Naive thymus-derived CD4-positive, alpha-beta T cell (primary cell): Measurements from ENCODE around the gene LPAR5. TPM values are rescaled to one million over a fixed set of nuclear protein-coding genes. Genes with fewer than 3 reads are reported as not detected.

Experiments
- ATAC-seq: fragments of 150-1000 bp; cut with Tn5 transposase; 2 replicates; pipeline ENCODE4 v1.10.0; 2021; ENCODE audit warnings: mild to moderate bottlenecking, moderate library complexity
- CTCF ChIA-PET: fragments of 350-600 bp; sonication (Branson Sonifier 250); formaldehyde crosslinking; loops from one replicate; lab custom pipeline; 2021; ENCODE audit warnings: antibody characterized with exemption; lab: Charles Lee
- POLR2A ChIA-PET: fragments of 350-600 bp; sonication (Branson Sonifier 250); formaldehyde crosslinking; loops from one replicate; lab custom pipeline; 2021; ENCODE audit warnings: antibody characterized with exemption, inconsistent platforms; lab: Charles Lee
- DNase-seq, 9 donors: peaks; one replicate each; pipeline versions ENCODE4 v3.0.0 to v3.0.0-alpha.2; 2020 to 2022; ENCODE audit warnings: mixed read lengths in 1 of 9
- H3K27ac ChIP-seq: one replicate; pipeline ENCODE4 v1.7.0; 2013; ENCODE audit warnings: mild to moderate bottlenecking, low read depth, low read length, moderate library complexity
- H3K27me3 ChIP-seq, 2 donors: one replicate each; pipeline ENCODE4 v1.7.0; 2013; ENCODE audit warnings: low read length in 2 of 2, mild to moderate bottlenecking in 2 of 2, moderate library complexity in 2 of 2; ENCODE audit not compliant: control insufficient read depth in 2 of 2, insufficient read depth in 2 of 2
- H3K36me3 ChIP-seq, 3 experiments: 1 replicate in 2 of 3; 2 replicates in 1 of 3; pipeline ENCODE4 v1.7.0; 2013; ENCODE audit warnings: low read length in 3 of 3, mild to moderate bottlenecking in 3 of 3, moderate library complexity in 1 of 3; ENCODE audit not compliant: insufficient read depth in 3 of 3, control insufficient read depth in 2 of 3
- H3K4me1 ChIP-seq, 2 donors: one replicate each; pipeline ENCODE4 v1.7.0; 2013; ENCODE audit warnings: low read length in 2 of 2, mild to moderate bottlenecking in 2 of 2, moderate library complexity in 1 of 2; ENCODE audit not compliant: control insufficient read depth in 2 of 2, insufficient read depth in 2 of 2
- H3K4me3 ChIP-seq: 2 replicates; pipeline ENCODE4 v1.7.0; 2013; ENCODE audit warnings: mild to moderate bottlenecking, low read length
- H3K9me3 ChIP-seq, 3 experiments: 1 replicate in 2 of 3; 2 replicates in 1 of 3; pipeline ENCODE4 v1.7.0; 2013; ENCODE audit warnings: low read length in 3 of 3; ENCODE audit not compliant: control insufficient read depth in 2 of 3
- H3K27ac Mint-ChIP-seq, 9 donors: one replicate each; pipeline ENCODE4 v1.8.0; 2020 to 2022; ENCODE audit warnings: mixed read lengths in 9 of 9, mild to moderate bottlenecking in 8 of 9, moderate library complexity in 5 of 9, inconsistent platforms in 2 of 9
- H3K27me3 Mint-ChIP-seq, 5 donors: one replicate each; pipeline ENCODE4 v1.8.0; 2021 to 2022; ENCODE audit warnings: mixed read lengths in 5 of 5, mild to moderate bottlenecking in 1 of 5
- H3K36me3 Mint-ChIP-seq, 5 donors: one replicate each; pipeline ENCODE4 v1.8.0; 2020 to 2022; ENCODE audit warnings: mixed read lengths in 5 of 5, mild to moderate bottlenecking in 3 of 5, inconsistent platforms in 1 of 5
- H3K4me1 Mint-ChIP-seq, 7 donors: one replicate each; pipeline ENCODE4 v1.8.0; 2020 to 2022; ENCODE audit warnings: mixed read lengths in 7 of 7, mild to moderate bottlenecking in 3 of 7, inconsistent platforms in 1 of 7
- H3K4me3 Mint-ChIP-seq, 10 donors: one replicate each; pipeline ENCODE4 v1.8.0; 2020 to 2022; ENCODE audit warnings: mild to moderate bottlenecking in 10 of 10, mixed read lengths in 10 of 10, moderate library complexity in 6 of 10, inconsistent platforms in 2 of 10
- H3K9me3 Mint-ChIP-seq, 11 donors: one replicate each; pipeline ENCODE4 v1.8.0; 2020 to 2022; ENCODE audit warnings: mixed read lengths in 11 of 11, mild to moderate bottlenecking in 4 of 11, inconsistent platforms in 1 of 11, moderate library complexity in 1 of 11
- intact Hi-C, 2 donors: fragments of 100-400 bp; cut with micrococcal nuclease; formaldehyde crosslinking; loops; one replicate each; pipeline ENCODE4 v1.15.1; 2023
- polyA plus RNA-seq, 2 donors: library from polyadenylated mRNA; unstranded; fragments of 300-500 nt; fragmentation: Illumina TruSeq; gene quantifications; one replicate each; pipeline ENCODE4 v1.2.3, GENCODE V29; 2021
- total RNA-seq, 6 experiments: library from RNA in 5 of 6; stranded (reverse) in 5 of 6; gene quantifications; 1 replicate in 5 of 6; 2 replicates in 1 of 6; pipeline ENCODE4 v1.2.3 and lab custom pipeline; 2021 to 2026

The LPAR5 gene
- total and polyA plus RNA-seq, 7 experiments from 2014 or later: 3.3 to 8.3 (median 6.6) TPM

DNA sequence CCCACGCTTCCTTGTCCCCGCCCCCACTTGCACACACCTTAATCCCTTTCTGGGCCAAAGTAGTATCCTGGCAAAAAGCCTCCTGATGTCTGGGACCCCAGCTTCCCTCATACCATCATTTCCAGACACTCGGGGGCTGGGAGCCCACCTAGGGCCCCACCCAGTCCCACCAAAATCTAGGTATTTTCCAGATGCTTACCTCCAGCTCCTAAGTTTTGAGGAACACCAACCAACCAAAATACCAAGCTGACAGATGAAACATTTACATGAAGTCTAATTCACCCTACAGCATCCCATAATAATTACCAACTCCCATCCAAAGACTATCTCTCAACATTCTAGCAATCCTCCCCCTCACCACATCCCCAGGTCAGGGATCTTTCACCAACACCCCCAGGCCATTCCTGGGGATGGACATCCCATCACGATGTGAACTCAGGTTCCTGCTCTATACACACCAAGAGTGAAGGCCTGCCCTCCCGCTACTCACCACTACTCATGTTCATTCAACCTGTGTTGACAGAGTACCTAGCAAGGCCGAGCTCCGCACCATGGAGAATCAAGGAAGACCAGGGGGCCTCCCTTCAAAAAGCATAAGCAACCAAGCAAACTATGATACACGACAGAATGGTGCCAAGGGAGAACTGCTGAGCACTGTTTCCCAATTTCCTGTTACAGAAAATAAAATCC is 27.0 kb downstream of the LPAR5 start:
- Mint-ChIP-seq H3K36me3 (peaks cover 0 to 17% (median 0%) of the 10 kb centered on the region in 5 donors), H3K4me3 (no peak overlapping the region), H3K4me1 (peaks cover 40 to 54% (median 50%) of the 10 kb centered on the region in 7 donors), H3K27ac (no peak overlapping the region), H3K9me3 (no peaks in the 10 kb centered on the region), H3K27me3 (no peaks in the 10 kb centered on the region)
- POLR2A ChIA-PET: interaction anchor here (0.6 to 1.6 kb wide), 12 partner anchors 8 to 335 kb away, joined by 3 to 7 read pairs (median 3); partner anchors contain the start of genes CD4, CDCA3, NOP2 and RNU7-1
- intact Hi-C loops: loop anchor here (1.0 to 10.0 kb wide), 2 partner anchors 81 to 346 kb away; partner anchors contain the start of genes PTPN6 (in 1 of the 2) and ZNF384 (in 1 of the 2)
- H3K27me3 ChIP-seq: no peaks in the 10 kb centered on the region
- peak in 3 of 9 donors; percentile 35 to 53 (median 43) for DNase-seq
- CTCF ChIA-PET: interaction anchor here (0.8 to 1.9 kb wide), 4 partner anchors 8 to 144 kb away, joined by 3 to 4 read pairs (median 4); partner anchors contain the start of genes MLF2 and ZNF384
- peaks cover 0 to 6% (median 0%) of the 10 kb centered on the region in 3 experiments for H3K36me3 ChIP-seq
- H3K4me1 ChIP-seq: peaks cover 45 to 47% of the 10 kb centered on the region in 2 donors
- no peak for ATAC-seq
- peak overlapping the region; percentile 96 for H3K27ac ChIP-seq
- H3K4me3 ChIP-seq: no peak overlapping the region
- H3K9me3 ChIP-seq: no peaks in the 10 kb centered on the region

GRCh38 chr12:6607751-6608591 is 27.8 kb downstream of the LPAR5 start:
- Histone ChIP-seq H3K36me3 (peaks cover 0 to 6% (median 0%) of the 10 kb centered on the region in 3 experiments), H3K27me3 (no peaks in the 10 kb centered on the region), H3K9me3 (no peaks in the 10 kb centered on the region), H3K27ac (peak overlapping the region; percentile 96), H3K4me1 (peaks cover 46 to 47% of the 10 kb centered on the region in 2 donors), H3K4me3 (no peak overlapping the region)
- Mint-ChIP-seq H3K4me3 (no peak overlapping the region), H3K27ac (no peak overlapping the region), H3K9me3 (no peaks in the 10 kb centered on the region), H3K4me1 (peaks cover 48 to 55% (median 51%) of the 10 kb centered on the region in 7 donors), H3K36me3 (peaks cover 0 to 24% (median 0%) of the 10 kb centered on the region in 5 donors), H3K27me3 (no peaks in the 10 kb centered on the region)
- intact Hi-C loops: loop anchor here (1.0 to 10.0 kb wide), 15 partner anchors 13 to 347 kb away; partner anchors contain the start of genes COPS7A (in 2 of the 2), GAPDH (in 2 of the 2), ING4 (in 2 of the 2) and MLF2 (in 2 of the 2)
- CTCF ChIA-PET: interaction anchor here (0.6 to 1.9 kb wide), 5 partner anchors 8 to 145 kb away, joined by 3 to 5 read pairs (median 4); partner anchors contain the start of genes MLF2 and ZNF384
- DNase-seq (peak in 8 of 9 donors; percentile 56 to 81 (median 71)), ATAC-seq (peak; percentile 49)
- POLR2A ChIA-PET: interaction anchor here (0.6 to 1.6 kb wide), 12 partner anchors 9 to 335 kb away, joined by 3 to 7 read pairs (median 3); partner anchors contain the start of genes CD4, CDCA3, NOP2 and RNU7-1

DNA sequence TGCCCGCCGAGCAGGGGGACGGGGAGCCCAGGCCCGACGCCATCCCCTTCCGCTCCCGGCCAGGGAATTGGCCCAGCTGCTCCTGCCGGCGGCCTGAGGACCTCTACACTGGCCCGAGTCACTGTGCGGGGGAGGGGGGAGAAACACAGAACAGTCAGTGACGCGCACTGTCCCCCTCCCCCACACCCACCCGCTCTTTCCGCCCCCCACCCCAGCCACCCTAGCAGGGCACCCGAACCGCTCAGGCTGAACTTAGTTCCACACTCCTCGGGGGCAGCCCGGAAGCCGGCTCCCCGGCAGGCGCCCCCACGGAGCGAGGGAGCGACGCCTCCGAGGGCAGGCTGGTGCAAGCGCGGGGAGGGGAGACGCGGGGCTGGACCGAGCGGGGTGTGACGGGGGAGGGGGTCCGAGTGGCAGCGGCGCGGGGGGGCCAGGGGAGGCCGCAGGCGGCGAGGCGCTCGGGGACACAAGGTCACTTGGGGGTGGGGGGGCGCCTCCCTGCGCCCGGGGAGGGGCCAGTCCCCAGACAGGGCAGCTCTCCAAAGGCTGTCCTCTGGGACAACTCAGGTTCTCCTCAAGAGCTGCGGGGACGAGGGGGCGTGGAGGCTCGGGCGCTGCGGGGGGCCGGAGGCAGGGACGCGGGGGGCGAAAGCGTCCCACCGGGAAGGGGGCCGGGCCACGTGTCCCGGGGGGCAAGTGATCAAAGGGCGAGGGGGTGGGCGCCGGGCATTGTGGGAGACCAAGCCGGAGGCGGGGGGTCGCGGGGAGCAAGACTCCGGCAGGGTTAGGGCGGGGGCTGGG is 29.2 kb downstream of the LPAR5 start:
- peak overlapping the region; percentile 87 to 97 (median 90) for H3K27ac Mint-ChIP-seq

GRCh38 chr12:6605421-6606330 is 30.1 kb downstream of the LPAR5 start:
- peak; percentile 22 for ATAC-seq
- Histone ChIP-seq H3K9me3 (no peaks in the 10 kb centered on the region), H3K4me3 (peak overlapping the region; percentile 66), H3K27ac (peak overlapping the region; percentile 96), H3K4me1 (peaks cover 39 to 41% of the 10 kb centered on the region in 2 donors), H3K36me3 (peaks cover 10 to 24% (median 12%) of the 10 kb centered on the region in 3 experiments), H3K27me3 (no peaks in the 10 kb centered on the region)
- peaks cover 0 to 2% (median 0%) of the 10 kb centered on the region in 11 donors for H3K9me3 Mint-ChIP-seq
- H3K36me3 Mint-ChIP-seq: peaks cover 8 to 37% (median 18%) of the 10 kb centered on the region in 5 donors
- no peaks in the 10 kb centered on the region for H3K27me3 Mint-ChIP-seq
- CTCF ChIA-PET: interaction anchor here (0.7 to 1.0 kb wide), 7 partner anchors 41 to 118 kb away, joined by 3 to 4 read pairs (median 3); partner anchors contain the start of gene COPS7A
- peak overlapping the region; percentile 87 to 97 (median 90) for H3K27ac Mint-ChIP-seq
- POLR2A ChIA-PET: interaction anchor here (0.6 to 5.6 kb wide), 16 partner anchors 9 to 147 kb away, joined by 3 to 33 read pairs (median 4); partner anchors contain the start of genes COPS7A, GAPDH, LPAR5 and MLF2
- intact Hi-C loops: loop anchor here (1.0 to 10.0 kb wide), 9 partner anchors 8 to 349 kb away; partner anchors contain the start of genes GAPDH (in 1 of the 2), MRPL51 (in 1 of the 2), PTPN6 (in 1 of the 2) and SPSB2 (in 1 of the 2)
- peaks cover 42 to 52% (median 50%) of the 10 kb centered on the region in 7 donors for H3K4me1 Mint-ChIP-seq
- peak overlapping the region in 2 of 10 donors; percentile 93 to 95 for H3K4me3 Mint-ChIP-seq
- peak in 7 of 9 donors; percentile 25 to 68 (median 57) for DNase-seq

More for the DNA sequence above, 29.2 kb downstream of the LPAR5 start:
- Histone ChIP-seq H3K9me3 (no peaks in the 10 kb centered on the region), H3K4me1 (peaks cover 39 to 46% of the 10 kb centered on the region in 2 donors), H3K36me3 (peaks cover 2 to 15% (median 4%) of the 10 kb centered on the region in 3 experiments), H3K27ac (peak overlapping the region; percentile 96), H3K4me3 (peak overlapping the region; percentile 66), H3K27me3 (no peaks in the 10 kb centered on the region)
- ChIA-PET POLR2A (interaction anchor here (0.6 to 5.6 kb wide), 8 partner anchors 22 to 146 kb away, joined by 3 to 33 read pairs (median 4); partner anchors contain the start of genes COPS7A, GAPDH, LPAR5 and MLF2), CTCF (interaction anchor here (0.7 to 0.9 kb wide), 3 partner anchors 11 to 83 kb away, joined by 3 read pairs; no protein-coding TSS in a partner anchor)
- peak; percentile 53 to 77 (median 68) for DNase-seq
- Mint-ChIP-seq H3K27me3 (no peaks in the 10 kb centered on the region), H3K36me3 (peaks cover 5 to 35% (median 9%) of the 10 kb centered on the region in 5 donors), H3K4me1 (peaks cover 49 to 56% (median 53%) of the 10 kb centered on the region in 7 donors), H3K4me3 (peak overlapping the region in 2 of 10 donors; percentile 93 to 95), H3K9me3 (no peaks in the 10 kb centered on the region)
- ATAC-seq: peak; percentile 39
- intact Hi-C loops: loop anchor here (1.0 to 10.0 kb wide), 16 partner anchors 14 to 348 kb away; partner anchors contain the start of genes COPS7A (in 2 of the 2), GAPDH (in 2 of the 2), ING4 (in 2 of the 2) and MLF2 (in 2 of the 2)
